K562 (cell line): ENCODE measurements around the gene SNX9. TPM values are rescaled to one million over a fixed set of nuclear protein-coding genes. Genes with fewer than 3 reads are reported as not detected.
A peak's percentile ranks its signal among the peaks of the same experiment; 100 is the strongest.

Source experiments
- CHD4 ChIP-seq: fragments of 200-600 bp; sonication (generic); IDR thresholded peaks from 3 replicates; pipeline ENCODE4 v1.6.1; 2012; ENCODE audit warnings: low read depth, mild to moderate bottlenecking, mixed read lengths, low read length, inconsistent platforms; ENCODE audit not compliant: insufficient read depth, insufficient replicate concordance, poor library complexity, severe bottlenecking
- MGA ChIP-seq: fragments of 450-650 bp; IDR thresholded peaks from 2 replicates; pipeline ENCODE4 v1.6.1; 2016; ENCODE audit warnings: mild to moderate bottlenecking, moderate library complexity
- SMAD1 ChIP-seq: fragments of 150-350 bp; IDR thresholded peaks from 2 replicates; pipeline ENCODE4 v1.6.1; 2014; ENCODE audit warnings: low read length, low read depth; ENCODE audit not compliant: partially characterized antibody
- ZNF140 ChIP-seq: fragments of 250-450 bp; sonication (Bioruptor Pico); IDR thresholded peaks from 2 replicates; pipeline ENCODE4 v1.8.0; 2021; ENCODE audit warnings: moderate library complexity, mild to moderate bottlenecking, inconsistent platforms
- ZNF431 ChIP-seq: sonication (generic); formaldehyde crosslinking; IDR thresholded peaks from 2 replicates; pipeline ENCODE4 v1.8.0; 2022; ENCODE audit warnings: mild to moderate bottlenecking, missing genetic modification reagents
- ZNF764 ChIP-seq: fragments of 250-450 bp; sonication (Bioruptor Pico); IDR thresholded peaks from 2 replicates; pipeline ENCODE4 v1.4.0; 2020; ENCODE audit warnings: low read depth, mild to moderate bottlenecking, moderate library complexity
- polyA plus RNA-seq, 8 experiments: library from polyadenylated mRNA; depleted of rRNA in 4 of 8; stranded (reverse) in 5 of 8; unstranded in 3 of 8; fragments of >200 nt; fragmentation: Nextera tagmentation in 2 of 8; fragmentation: Illumina TruSeq in 1 of 8; extraction: Ambion mirVana in 2 of 8; extraction: Trizol in 1 of 8; gene quantifications; 2 replicates each; pipeline versions ENCODE4 v1.2.1 to v1.2.3, GENCODE V29; 2011 to 2014; ENCODE audit warnings: inconsistent platforms in 1 of 8, missing spikeins in 1 of 8
- total RNA-seq, 7 experiments: library from RNA; depleted of rRNA in 6 of 7; stranded (reverse); fragments of >200 nt in 6 of 7; fragmentation: Illumina TruSeq in 2 of 7; extraction: Trizol in 2 of 7; gene quantifications; 2 replicates each; pipeline versions ENCODE4 v1.2.1 to v1.2.3, GENCODE V29; 2011 to 2021; ENCODE audit warnings: low replicate concordance in 1 of 7
- TF ChIP-seq, protein P1 (sequence below): sonication (generic); formaldehyde crosslinking; IDR thresholded peaks from 2 replicates; pipeline ENCODE4 v1.8.1; 2023; ENCODE audit warnings: mild to moderate bottlenecking, missing genetic modification reagents, moderate library complexity
- TF ChIP-seq, protein P2 (sequence below): sonication (generic); formaldehyde crosslinking; IDR thresholded peaks from 2 replicates; pipeline ENCODE4 v1.5.0; 2020; ENCODE audit warnings: missing genetic modification reagents

The SNX9 gene
- total and polyA plus RNA-seq, 9 of the 15 experiments (the other 6 are each of a cell fraction or from before 2014, with no cell fraction given): 6.0 to 81.7 (median 57.1) TPM

DNA sequence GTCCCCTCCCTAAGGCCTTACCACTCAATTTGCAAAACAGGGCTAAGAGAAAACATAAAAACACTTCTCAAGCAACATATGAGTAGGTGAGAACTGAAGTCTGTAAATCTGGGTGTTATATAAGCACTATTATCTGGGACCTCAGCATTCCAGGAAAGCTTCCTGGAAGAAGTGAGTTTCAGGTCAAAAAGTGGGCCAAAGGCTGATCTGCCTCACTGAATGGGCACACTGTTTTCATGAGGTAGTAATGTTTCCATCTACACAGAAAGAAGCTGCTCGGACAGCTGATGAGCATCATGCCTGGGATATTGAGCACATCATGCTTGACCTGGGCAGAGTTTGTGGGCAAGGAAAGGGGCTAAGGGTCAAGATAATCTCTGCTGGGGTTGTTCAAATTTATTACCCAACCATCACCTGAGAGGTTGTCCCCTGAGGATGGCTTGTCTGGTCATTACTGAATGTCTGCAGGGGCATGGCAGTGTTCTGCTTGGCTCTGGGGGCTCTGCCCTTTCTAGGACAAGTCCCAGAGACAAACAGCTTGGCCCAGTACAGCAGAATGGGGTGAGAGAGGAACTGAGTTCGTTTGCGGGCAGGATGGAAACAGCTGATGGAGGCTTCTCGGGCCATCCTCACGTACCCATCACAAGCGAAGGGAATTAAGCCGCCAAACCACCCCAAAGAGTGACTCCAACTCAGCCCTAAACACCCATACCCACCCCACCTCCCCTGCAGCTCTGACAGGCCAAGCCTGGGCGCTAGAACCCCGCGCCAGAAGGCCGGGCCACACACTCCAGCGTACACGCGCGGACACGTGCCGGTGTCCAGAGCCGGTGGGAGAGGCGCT is 157.5 kb downstream of the SNX9 start (continued):
- peak; percentile 58; the same call in 1 of the 2 replicates for TF ChIP-seq ZNF431 (CRISPR knock-in tag)
- TF ChIP-seq CHD4: no peak
- TF ChIP-seq ZNF140 (CRISPR knock-in tag): no peak
- TF ChIP-seq, protein P1, sequence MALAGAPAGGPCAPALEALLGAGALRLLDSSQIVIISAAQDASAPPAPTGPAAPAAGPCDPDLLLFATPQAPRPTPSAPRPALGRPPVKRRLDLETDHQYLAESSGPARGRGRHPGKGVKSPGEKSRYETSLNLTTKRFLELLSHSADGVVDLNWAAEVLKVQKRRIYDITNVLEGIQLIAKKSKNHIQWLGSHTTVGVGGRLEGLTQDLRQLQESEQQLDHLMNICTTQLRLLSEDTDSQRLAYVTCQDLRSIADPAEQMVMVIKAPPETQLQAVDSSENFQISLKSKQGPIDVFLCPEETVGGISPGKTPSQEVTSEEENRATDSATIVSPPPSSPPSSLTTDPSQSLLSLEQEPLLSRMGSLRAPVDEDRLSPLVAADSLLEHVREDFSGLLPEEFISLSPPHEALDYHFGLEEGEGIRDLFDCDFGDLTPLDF: 0 out of 2 replicates have a peak, but pooled peaks have one; percentile 3
- TF ChIP-seq MGA: peak; percentile 96
- no peak for TF ChIP-seq ZNF764
- TF ChIP-seq SMAD1: no peak
- TF ChIP-seq, protein P2, sequence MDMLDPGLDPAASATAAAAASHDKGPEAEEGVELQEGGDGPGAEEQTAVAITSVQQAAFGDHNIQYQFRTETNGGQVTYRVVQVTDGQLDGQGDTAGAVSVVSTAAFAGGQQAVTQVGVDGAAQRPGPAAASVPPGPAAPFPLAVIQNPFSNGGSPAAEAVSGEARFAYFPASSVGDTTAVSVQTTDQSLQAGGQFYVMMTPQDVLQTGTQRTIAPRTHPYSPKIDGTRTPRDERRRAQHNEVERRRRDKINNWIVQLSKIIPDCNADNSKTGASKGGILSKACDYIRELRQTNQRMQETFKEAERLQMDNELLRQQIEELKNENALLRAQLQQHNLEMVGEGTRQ (CRISPR knock-in tag): no peak
